Activated gamma-delta T cell (primary cell): ENCODE results near the gene TBX21.

ENCODE experiments used
- DNase-seq: peaks from one replicate; lab custom pipeline; 2025; lab: John Stamatoyannopoulos, UW

Gene TBX21

DNA sequence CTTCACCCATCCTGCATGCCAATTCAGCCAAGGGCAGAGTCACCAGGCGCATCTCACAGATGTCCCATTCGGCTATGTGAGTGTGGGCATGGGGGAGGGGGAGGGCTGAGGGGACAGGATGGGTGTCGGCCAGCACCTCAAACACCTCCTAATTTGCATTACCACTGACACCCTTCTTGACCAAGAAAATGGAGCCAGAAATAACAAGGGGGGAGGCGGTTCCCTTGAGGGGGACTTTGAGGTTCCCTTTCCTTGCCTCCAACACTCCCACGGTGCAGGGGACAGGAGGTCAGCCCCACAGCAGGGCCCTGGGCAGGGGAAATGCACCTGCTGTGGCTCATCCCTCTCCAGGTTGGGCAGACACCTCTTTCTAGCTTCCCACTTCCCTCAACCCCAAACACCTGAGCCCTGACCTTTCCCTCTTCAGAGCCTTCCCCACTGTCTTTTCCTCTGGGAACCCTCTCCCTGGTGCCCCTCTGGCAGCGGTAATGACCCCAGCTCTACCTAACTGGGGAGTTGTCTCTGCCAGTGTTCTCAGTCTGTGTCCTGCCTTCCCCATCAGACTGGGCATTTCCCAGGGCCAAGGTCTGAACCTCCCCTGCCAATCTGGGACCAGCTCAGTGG, 18.2 kb upstream of the TBX21 start:
- DNase-seq, result no peak

- DNase-seq, result no peak
Measured at GRCh38 chr17:47715669-47716325, 17.2 kb upstream of the TBX21 start.

GRCh38 chr17:47716375-47716774, 16.7 kb upstream of the TBX21 start:
- no peak for DNase-seq

GRCh38 chr17:47717261-47717697, 15.8 kb upstream of the TBX21 start:
- no peak for DNase-seq

GRCh38 chr17:47717979-47718621, 14.9 kb upstream of the TBX21 start:
- DNase-seq, result no peak

DNA sequence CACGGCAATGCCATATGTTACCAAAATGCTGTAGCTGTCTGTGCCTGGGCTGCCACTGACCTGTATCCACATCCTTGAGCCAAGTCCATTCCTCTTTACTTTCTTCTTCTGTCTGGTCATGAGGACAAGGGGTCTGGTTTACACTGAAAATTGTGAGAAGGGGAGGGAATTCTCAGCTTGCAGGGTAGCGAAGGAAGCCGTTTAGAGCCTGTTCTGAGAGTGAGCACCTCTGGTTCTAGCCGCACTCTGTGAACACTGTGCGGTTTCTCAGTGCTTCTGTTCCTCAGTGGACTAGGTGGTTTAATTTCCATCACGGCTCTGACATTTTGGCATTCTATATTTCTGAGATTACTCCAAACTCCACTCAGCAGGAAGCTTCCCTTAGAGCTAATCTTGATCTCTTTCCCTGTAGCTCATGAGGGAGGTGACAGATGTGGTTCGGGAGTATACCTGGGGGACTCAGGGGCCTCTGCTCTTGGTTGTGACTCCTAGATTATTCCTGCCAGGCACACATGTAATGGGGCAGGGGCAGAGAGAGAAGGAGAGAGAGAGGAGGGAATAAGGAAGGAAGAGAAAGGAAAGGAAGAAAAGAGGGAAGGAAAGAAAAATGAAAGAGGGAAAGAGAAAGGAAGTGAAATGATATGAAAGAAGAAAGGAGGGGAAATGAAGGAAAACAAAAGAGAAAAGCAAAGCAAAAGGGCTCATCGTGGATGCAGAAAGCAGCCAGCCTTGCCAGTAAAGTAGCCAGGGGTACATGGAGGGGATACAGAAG, 14.2 kb upstream of the TBX21 start:
- no peak for DNase-seq

DNA sequence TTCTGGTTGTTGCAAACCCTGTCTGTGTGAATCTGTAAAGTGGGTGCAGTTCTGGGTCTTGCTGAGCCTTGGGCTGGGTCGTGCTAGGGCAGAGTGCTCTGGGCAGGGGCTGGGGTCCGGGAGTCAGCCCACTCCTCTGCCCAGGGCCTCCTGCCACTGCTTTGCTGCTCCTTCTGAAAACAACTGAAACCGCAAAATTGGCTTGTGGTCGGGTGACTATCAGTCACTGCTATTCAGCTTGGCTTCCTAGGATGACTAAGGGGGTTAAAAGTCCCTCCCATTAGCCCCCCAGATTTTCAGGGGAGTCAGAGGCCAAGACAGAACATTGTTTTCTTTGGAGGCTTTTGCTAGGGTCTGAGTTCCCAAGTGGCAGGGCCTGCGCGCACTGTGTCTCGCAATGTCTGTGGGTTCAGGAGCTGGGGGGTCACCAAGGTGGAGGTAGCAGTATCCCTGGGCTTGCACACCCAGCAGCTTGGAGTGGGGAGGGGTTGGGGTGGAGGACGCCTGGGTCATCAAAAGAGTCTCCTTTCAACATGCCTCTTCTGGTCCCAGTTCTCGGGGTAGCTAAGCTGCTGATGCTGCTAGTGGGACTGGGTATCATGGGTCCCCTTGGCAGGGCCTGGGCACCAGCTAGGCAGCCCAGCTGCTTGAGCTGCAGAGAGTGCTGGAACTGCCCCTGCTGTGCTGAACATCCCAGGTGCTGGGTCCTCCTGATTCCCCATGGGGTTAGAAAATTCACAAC, 13.5 kb upstream of the TBX21 start:
- no peak for DNase-seq

- DNase-seq, result no peak
Measured at GRCh38 chr17:47720196-47720595, 12.8 kb upstream of the TBX21 start.

DNA sequence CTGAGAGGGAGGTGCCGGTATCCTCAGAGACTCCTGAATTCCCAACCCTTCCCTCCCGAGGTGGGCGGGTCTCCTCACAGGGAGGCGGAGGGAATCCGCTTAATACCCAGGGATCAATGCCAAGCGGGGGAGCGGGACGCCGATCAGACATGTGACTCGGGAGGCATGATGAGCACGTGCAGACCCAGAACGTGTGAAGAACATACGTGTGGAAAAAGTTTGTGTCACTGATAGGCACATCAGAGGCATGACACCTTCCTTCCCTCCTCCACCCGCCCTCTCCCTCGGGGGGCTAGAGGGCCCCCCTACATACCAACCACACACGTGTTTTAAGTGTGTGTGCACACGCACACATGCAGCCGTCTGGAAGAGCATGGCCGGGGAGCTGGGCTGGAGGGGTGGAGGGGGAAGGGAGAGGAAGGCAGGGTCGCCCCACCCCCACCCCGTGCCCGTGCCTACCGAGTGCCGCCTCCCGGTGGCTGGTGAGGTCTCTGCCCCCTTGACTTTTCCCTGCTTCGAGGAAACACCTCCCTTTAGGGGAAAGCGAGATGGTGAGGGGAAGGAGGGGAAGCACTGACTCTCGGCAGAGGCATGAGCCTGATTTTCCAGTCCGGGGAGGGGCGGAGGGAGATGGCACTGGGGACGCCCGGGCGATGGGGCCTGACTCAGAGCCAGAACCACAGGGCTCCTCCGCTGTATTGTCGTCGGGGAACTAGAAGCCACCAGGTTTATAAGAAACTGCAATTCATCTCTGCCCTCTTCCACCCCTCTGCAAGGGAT, 12.1 kb upstream of the TBX21 start:
- DNase-seq, result peak; percentile 60

DNA sequence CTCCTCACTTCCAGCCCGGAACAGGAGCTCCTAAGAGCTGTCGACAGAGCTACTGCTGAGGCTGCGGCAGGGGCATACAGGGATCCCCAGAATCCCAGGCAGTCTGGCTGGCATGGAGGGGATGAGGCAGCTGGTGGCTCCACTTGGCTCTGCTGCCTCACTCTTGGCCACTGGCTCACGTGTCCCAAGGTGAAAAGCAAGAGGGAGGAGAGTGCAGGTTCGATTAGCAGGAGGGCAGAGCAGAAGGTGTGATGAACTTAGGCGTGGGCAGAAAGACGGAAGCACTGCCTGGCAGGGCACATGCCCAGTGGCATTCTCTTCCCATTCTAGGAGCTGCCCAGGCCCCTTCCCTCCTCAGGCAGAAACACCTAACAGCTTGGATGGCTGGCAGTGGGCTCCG, 11.3 kb upstream of the TBX21 start:
- DNase-seq, result no peak

GRCh38 chr17:47724705-47725104, 8.3 kb upstream of the TBX21 start:
- no peak for DNase-seq

DNA sequence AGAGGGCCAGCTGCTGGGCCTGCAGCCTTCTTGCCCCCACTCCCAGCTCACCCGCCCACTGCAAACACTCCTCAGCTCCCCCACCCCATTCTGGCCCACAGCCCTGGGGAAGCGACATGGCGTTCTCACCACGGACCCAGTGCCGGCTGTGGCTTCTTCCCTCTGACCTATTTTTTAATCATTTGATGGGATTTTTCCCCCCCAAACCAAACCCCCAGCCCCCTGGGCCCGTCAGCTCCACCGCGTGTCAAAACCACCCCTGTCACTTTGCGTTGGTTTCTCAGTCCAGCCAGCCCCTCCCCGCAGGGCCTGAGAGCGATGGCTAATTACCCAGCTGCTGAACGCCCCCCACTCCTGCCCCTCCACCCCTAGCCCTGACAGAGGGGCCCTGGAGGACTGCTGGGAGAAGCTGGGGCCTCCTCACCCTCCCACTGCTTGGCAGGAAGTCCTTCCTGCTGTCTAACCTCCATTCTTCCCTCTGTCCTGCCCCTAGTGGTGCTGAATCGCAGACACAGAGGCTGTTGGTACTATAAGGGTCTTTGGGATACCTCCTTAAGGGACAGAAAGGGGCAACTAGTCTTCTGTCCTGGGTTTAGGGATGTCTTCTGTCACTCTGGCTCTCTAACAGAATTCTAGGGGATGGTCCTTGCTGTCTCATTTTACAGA, 7.5 kb upstream of the TBX21 start:
- no peak for DNase-seq

DNA sequence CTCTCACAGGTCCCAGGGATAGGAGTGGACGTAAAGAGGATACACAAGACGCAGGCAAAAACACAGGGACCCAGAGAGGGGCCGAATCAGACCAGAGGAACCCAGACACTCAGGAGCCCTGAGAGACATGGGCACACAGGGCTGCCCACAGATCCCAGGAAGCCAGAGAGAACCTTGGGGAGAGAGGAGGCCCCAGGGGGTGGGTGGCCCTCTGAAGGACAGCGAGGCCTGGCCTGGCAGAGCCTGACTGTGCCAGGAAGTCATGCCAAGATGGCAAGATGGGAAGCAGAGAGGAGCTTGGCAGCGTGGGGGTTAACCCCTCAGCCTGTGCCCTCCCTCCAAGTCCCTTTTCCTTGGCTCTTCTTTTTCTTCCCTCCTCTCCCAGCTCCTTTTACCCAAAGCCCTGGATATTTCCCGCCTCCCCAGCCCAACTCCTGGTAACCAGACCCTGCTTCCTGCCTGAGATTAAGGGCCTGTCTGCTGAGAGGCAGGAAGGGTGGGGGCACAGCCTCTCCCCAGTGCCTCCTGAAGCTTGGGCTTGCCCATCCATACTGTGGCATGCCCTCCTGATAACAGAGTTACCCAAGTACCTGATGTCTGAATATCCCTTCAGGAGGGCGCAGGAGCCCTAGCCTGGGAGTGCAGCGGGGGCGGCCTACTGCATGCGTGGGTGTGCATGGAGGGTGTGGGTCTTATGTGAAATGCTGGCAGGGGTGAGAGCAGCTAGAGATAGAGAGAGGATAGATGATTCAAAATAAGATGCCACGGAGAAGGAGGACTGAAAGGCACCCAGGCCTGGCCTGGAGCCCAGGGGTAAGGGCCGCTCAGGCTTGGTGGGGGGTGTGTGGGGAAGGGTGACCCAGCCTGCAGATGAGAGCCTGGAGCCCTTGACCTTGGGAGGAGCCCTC, 6.0 kb upstream of the TBX21 start:
- DNase-seq, result no peak

- no peak for DNase-seq
Measured at GRCh38 chr17:47727704-47728036, 5.4 kb upstream of the TBX21 start.

DNA sequence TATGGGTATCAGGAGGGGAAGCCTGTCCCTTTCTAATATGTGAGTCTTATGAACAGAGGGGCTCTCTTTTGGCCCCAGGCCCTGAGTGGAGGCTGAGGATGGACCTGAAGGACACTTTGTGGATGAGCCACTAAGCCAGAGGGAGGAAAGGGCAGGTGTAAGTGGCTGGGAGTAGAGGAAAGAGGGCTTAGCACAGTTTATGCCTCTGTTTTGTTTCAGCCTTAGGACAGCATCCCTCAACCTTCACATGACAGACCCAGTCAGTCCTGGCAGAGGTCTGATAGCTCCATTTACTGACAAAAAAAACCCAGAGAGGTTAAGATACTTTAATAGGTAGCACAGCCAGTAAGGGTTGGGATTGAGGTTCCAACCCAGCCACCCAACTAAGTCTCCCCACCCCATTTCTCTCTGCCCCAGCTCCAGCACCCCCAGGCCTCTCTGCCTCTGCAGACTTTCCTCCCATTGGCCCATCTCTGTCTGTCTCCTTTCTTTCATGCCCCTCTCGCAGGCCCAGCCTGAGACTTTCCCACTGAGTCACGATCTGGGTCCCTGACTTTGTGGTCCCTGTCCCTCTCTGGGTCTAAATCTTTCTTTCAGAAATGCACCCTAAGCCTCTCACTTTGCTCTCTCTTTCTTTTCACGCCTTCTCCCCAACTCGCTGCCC, 4.7 kb upstream of the TBX21 start:
- no peak for DNase-seq

DNA sequence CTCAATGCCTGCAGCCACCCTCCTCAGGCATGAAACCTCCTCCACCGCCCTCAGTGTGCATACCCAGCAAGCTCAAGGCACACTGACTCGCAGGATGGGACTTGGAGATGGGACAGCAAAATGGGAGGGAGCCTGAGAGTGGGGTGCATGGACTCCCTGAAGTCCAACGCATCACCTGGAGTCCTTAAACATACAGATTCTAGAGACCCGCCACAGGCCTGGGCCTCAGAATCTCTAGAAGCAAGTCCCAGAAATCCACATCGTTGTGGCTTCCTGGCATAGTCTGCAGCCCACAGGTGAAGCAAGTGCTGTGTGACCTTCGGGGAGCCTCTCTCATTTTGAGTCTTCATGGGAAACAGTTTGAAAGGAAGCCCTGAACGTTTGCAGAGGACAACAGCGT, 3.6 kb upstream of the TBX21 start:
- no peak for DNase-seq

DNA sequence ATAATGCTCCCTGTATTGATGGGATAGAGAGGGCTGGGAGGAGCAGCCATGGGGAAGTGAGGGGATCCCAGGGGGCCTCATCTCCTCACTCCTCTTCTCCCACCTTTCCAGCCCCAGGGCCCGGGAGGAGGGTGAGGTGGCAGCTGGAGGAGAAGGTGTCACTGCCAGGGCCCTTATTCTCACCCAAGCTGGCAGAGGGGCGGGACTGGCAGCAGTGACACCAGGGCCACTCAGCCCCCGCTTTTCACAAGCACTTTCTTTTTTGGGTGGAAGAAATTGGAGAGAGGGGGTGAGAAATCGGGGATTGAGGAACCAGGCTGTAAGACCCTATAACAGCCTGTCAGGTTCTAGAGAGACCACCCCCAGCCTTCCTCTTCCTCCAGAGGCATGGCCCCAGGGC, 2.4 kb upstream of the TBX21 start:
- no peak for DNase-seq

- DNase-seq, result no peak
Measured at GRCh38 chr17:47731396-47731795, 1.6 kb upstream of the TBX21 start.

DNA sequence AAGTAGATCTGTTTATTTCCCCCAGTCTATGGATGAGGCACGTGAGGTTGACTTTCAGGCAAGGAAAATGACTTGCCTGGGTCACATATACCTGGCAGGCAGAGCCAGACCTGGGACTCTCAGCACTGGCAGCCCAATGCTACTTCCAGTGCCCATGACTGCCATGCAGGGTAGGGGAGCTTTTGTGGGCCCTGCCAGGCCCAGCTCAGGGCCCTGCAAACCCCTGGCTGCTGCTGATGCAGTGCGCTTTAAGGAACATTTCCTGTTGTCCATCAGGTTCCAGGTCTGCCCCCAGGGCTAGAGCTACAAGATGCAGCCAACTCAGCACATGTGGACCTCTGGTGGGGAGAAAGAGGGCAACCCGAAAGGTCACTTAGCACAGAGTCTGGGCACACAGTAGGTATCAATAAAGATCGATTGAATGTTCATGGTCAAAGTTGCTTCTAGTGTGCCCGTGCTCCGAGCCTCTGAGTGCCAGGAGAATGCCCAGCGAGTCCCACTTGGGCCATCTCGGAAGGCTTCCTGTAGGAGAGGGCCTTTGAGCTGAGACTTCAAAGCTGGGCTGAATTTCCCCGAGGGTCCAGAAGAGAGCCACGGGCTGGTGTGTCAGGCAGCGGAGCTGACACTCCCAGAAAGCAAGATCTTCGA, 513 bp upstream of the TBX21 start:
- no peak for DNase-seq
